ENCODE measurements around the gene ZNF892. TPM values are rescaled to one million over a fixed set of nuclear protein-coding genes. Genes with fewer than 3 reads are reported as not detected.

Gene ZNF892
- polyA plus RNA-seq, 1 donor (not counting 4 experiments of a cell fraction or from before 2014, with no cell fraction given): 1.6 TPM

- Histone ChIP-seq H3K9me3 (ENCODE audit: control insufficient read depth, low read depth, low read length) (peaks cover 4% of the 10 kb centered on the region), H2AFZ (ENCODE audit: control insufficient read depth, low read length) (no peak overlapping the region), H4K20me1 (ENCODE audit: control insufficient read depth, extremely low read depth, insufficient read depth, low read length) (no peaks in the 10 kb centered on the region), H3K27me3 (ENCODE audit: control insufficient read depth, extremely low read depth, insufficient read depth, low read length) (peaks cover 8% of the 10 kb centered on the region), H3K36me3 (ENCODE audit: control insufficient read depth in 2 of 2, extremely low read depth in 1 of 2, insufficient read depth in 2 of 2, low read length in 2 of 2) (no peaks in the 10 kb centered on the region), H3K27ac (ENCODE audit: control insufficient read depth, insufficient read depth, low read length) (no peak overlapping the region), H3K9ac (ENCODE audit: control insufficient read depth, extremely low read depth, insufficient read depth, low read length) (no peak overlapping the region), H3K4me3 (ENCODE audit: control insufficient read depth in 2 of 3, extremely low read depth in 1 of 3, insufficient read depth in 2 of 3, low read depth in 1 of 3, low read length in 3 of 3) (no peak overlapping the region), H3K9me1 (ENCODE audit: control insufficient read depth, extremely low read depth, insufficient read depth, low read length) (no peaks in the 10 kb centered on the region), H3K4me1 (ENCODE audit: control insufficient read depth, extremely low read depth, insufficient read depth, low read length) (no peaks in the 10 kb centered on the region), H3K4me2 (ENCODE audit: control insufficient read depth, extremely low read depth, insufficient read depth, low read depth, low read length) (no peak overlapping the region), H3K79me2 (ENCODE audit: control insufficient read depth, insufficient read depth, low read length) (no peaks in the 10 kb centered on the region)
- dilution Hi-C loops (cut with MboI; ENCODE audit: extremely low pct_ligation_motif_present, low sequenced_read_pairs): no loop called here
- FAIRE-seq: no peak
- TF ChIP-seq, protein P1, sequence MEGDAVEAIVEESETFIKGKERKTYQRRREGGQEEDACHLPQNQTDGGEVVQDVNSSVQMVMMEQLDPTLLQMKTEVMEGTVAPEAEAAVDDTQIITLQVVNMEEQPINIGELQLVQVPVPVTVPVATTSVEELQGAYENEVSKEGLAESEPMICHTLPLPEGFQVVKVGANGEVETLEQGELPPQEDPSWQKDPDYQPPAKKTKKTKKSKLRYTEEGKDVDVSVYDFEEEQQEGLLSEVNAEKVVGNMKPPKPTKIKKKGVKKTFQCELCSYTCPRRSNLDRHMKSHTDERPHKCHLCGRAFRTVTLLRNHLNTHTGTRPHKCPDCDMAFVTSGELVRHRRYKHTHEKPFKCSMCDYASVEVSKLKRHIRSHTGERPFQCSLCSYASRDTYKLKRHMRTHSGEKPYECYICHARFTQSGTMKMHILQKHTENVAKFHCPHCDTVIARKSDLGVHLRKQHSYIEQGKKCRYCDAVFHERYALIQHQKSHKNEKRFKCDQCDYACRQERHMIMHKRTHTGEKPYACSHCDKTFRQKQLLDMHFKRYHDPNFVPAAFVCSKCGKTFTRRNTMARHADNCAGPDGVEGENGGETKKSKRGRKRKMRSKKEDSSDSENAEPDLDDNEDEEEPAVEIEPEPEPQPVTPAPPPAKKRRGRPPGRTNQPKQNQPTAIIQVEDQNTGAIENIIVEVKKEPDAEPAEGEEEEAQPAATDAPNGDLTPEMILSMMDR (optimal IDR thresholded peaks at IDR 0.05 in 1 of 3, IDR thresholded peaks at IDR 0.05 in 1 of 3, conservative IDR thresholded peaks at IDR 0.05 in 1 of 3; ENCODE audit: extremely low read depth in 1 of 3, insufficient read depth in 2 of 3, low read length in 3 of 3): no peak
- no peak for TF ChIP-seq EZH2 (IDR thresholded peaks at IDR 0.05; ENCODE audit: low read length)
- no peak for DNase-seq (ENCODE audit: low read depth, low spot score)
These were observed 18.3 kb downstream of the ZNF892 start for GRCh38 chr2:95225658-95226057.

DNA sequence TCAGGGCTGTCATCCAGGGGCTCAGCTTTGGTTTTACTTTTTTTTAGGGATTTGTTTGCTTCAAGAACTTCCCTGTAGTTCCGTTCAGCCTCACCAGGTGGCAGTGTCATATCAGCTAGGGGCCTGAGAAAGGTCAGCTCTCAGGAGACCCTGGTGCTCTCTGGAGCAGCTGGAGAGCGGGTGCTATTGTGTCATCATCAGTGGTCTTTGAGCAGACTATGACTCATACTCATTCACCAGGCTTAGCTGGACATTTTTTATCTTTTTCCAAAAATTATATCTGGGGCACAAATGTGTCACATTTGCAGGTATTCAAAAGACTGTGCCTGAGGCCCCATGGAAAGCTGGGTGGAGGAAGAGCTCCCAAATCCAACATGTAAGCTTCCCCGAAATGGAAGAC is 24.4 kb downstream of the ZNF892 start:
- TF ChIP-seq, protein P1 (optimal IDR thresholded peaks at IDR 0.05 in 1 of 3, IDR thresholded peaks at IDR 0.05 in 1 of 3, conservative IDR thresholded peaks at IDR 0.05 in 1 of 3; ENCODE audit: extremely low read depth in 1 of 3, insufficient read depth in 2 of 3, low read length in 3 of 3): peak; percentile 78 to 93 (median 91)
- no peak for TF ChIP-seq EZH2 (IDR thresholded peaks at IDR 0.05; ENCODE audit: low read length)
- Histone ChIP-seq H3K4me1 (ENCODE audit: control insufficient read depth, extremely low read depth, insufficient read depth, low read length) (peaks cover 4% of the 10 kb centered on the region), H2AFZ (ENCODE audit: control insufficient read depth, low read length) (no peak overlapping the region), H3K27me3 (ENCODE audit: control insufficient read depth, extremely low read depth, insufficient read depth, low read length) (peaks cover 8% of the 10 kb centered on the region), H3K4me3 (ENCODE audit: control insufficient read depth in 2 of 3, extremely low read depth in 1 of 3, insufficient read depth in 2 of 3, low read depth in 1 of 3, low read length in 3 of 3) (no peak overlapping the region), H3K36me3 (ENCODE audit: control insufficient read depth in 2 of 2, extremely low read depth in 1 of 2, insufficient read depth in 2 of 2, low read length in 2 of 2) (no peaks in the 10 kb centered on the region), H3K9me3 (ENCODE audit: control insufficient read depth, low read depth, low read length) (no peaks in the 10 kb centered on the region), H3K9me1 (ENCODE audit: control insufficient read depth, extremely low read depth, insufficient read depth, low read length) (no peaks in the 10 kb centered on the region), H3K9ac (ENCODE audit: control insufficient read depth, extremely low read depth, insufficient read depth, low read length) (no peak overlapping the region), H4K20me1 (ENCODE audit: control insufficient read depth, extremely low read depth, insufficient read depth, low read length) (no peaks in the 10 kb centered on the region), H3K79me2 (ENCODE audit: control insufficient read depth, insufficient read depth, low read length) (no peaks in the 10 kb centered on the region), H3K27ac (ENCODE audit: control insufficient read depth, insufficient read depth, low read length) (no peak overlapping the region), H3K4me2 (ENCODE audit: control insufficient read depth, extremely low read depth, insufficient read depth, low read depth, low read length) (no peak overlapping the region)
- dilution Hi-C loops (cut with MboI; ENCODE audit: extremely low pct_ligation_motif_present, low sequenced_read_pairs): no loop called here
- no peak for DNase-seq (ENCODE audit: low read depth, low spot score)
- FAIRE-seq: peak; percentile 65

All from keratinocyte (primary cell).